Subcutaneous preadipocyte (primary cell): ENCODE measurements around the gene MARCHF6. TPM values are rescaled to one million over a fixed set of nuclear protein-coding genes. Genes with fewer than 3 reads are reported as not detected.

ENCODE experiments used
- small RNA-seq: library from RNA; depleted of rRNA; stranded (forward); fragments of <200 nt; gene quantifications from one replicate; pipeline ENCODE3, GENCODE V24; 2012
- total RNA-seq: library from RNA; depleted of rRNA; stranded (reverse); fragments of >200 nt; gene quantifications from 2 replicates; pipeline ENCODE4 v1.2.3, GENCODE V29; 2012

MARCHF6 gene
- 37.5 and 45.9 TPM in 2 replicates for total RNA-seq

DNA sequence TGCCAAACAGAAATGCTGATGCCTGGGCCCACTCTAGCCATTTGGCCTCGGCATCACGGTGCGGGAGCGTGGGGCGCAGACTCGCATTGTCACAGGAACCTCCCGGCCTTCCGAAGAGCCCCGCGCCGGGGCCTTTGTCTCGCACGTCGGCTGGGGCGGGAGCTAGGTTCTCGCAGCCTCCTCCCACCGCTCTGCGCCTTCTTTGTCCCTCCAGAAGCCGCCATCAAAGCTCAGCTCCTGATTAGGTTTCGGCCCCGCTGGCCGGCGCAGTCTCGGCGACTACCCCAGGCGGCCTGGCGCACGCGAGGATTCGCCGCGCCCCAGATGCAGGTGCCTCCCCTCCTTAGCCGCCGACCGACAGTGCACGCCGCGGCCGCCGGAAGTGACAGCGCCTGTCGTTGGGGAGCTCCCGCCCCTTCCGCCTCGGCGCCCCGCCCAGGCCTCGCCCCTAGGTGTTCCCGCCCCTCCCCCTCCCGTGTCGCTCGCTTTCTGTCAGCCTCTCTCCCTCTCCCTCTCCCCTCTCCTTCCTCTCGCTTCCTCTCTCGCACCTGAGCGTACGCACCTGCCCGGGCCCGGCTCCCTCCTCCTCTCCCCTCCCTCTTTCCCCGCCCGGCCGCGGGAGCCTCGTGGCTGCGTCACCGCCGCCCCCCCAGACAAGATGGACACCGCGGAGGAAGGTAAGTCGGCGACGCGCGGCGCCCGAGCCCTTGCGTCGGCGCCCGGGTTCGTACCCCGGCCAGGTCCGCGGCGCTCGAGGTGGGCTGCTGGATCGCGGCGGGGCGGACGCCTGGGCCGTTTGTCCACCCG is at the start of gene MARCHF6:
Gene MARCHF6 (plus strand): TSS at position 455 of the 807 bp plus-strand sequence. CDS start 204 bp downstream, at position 659.

GRCh38 chr5:10307206-10308148 is 46.0 kb upstream of the MARCHF6 start, which contains the start of gene CMBL:
Gene CMBL, minus strand, starts transcription at chr5:10307902. Its CDS starts 17,140 bp downstream, at chr5:10290762.

Small RNA genes lying within 50 kb of the gene (small RNA-seq; reads per million reads assigned to genes)
- not detected for gene RF00019

Other genes with a start within 250 kb of the MARCHF6 start
- gene ATPSCKMT, start 103.8 kb upstream of the MARCHF6 start, total RNA-seq = 14.7 and 19.0 TPM in 2 replicates
- 418 and 476 TPM in 2 replicates for gene CCT5, start 103.4 kb upstream of the MARCHF6 start, total RNA-seq
- 8.6 and 10.3 TPM in 2 replicates for gene CMBL, start 45.8 kb upstream of the MARCHF6 start, total RNA-seq
- gene ROPN1L, start 88.2 kb downstream of the MARCHF6 start, total RNA-seq = 1.1 and 1.6 TPM in 2 replicates
- 4.4 and 5.9 TPM in 2 replicates for gene ANKRD33B, start 210.4 kb downstream of the MARCHF6 start, total RNA-seq